Suprapubic skin (tissue), 4 donors: ENCODE measurements around the gene PIAS4. TPM values are rescaled to one million over a fixed set of nuclear protein-coding genes. Genes with fewer than 3 reads are reported as not detected.

Source experiments
- DNase-seq, 2 donors: peaks; one replicate each; pipeline ENCODE4 v3.0.0-alpha.2; 2019; ENCODE audit warnings: low spot score in 2 of 2
- H3K27ac ChIP-seq: fragments of 200-600 bp; sonication (generic); one replicate; pipeline ENCODE4 v1.5.1; 2019
- H3K27me3 ChIP-seq: fragments of 200-600 bp; sonication (generic); one replicate; pipeline ENCODE4 v1.5.1; 2019
- H3K36me3 ChIP-seq: fragments of 200-600 bp; sonication (generic); one replicate; pipeline ENCODE4 v1.5.1; 2019
- H3K4me1 ChIP-seq: fragments of 200-600 bp; sonication (generic); one replicate; pipeline ENCODE4 v1.5.1; 2019
- H3K4me3 ChIP-seq: fragments of 200-600 bp; sonication (generic); one replicate; pipeline ENCODE4 v1.5.1; 2019; ENCODE audit warnings: mild to moderate bottlenecking
- H3K9me3 ChIP-seq: fragments of 200-600 bp; sonication (generic); one replicate; pipeline ENCODE4 v1.5.1; 2019
- CTCF ChIP-seq, 2 donors: fragments of 200-600 bp in 1 of 2; fragments of 450-650 bp in 1 of 2; sonication (generic) in 1 of 2; IDR thresholded peaks; one replicate each; pipeline ENCODE4 v1.5.1; 2016 to 2019; ENCODE audit warnings: antibody characterized with exemption in 2 of 2, mild to moderate bottlenecking in 1 of 2, moderate library complexity in 1 of 2
- EP300 ChIP-seq: sonication (generic); formaldehyde crosslinking; IDR thresholded peaks from one replicate; pipeline ENCODE4 v1.6.1; 2017; ENCODE audit warnings: antibody characterized with exemption
- POLR2A ChIP-seq, 2 donors: fragments of 450-650 bp; IDR thresholded peaks; one replicate each; pipeline ENCODE4 v1.6.1; 2017; ENCODE audit warnings: antibody characterized with exemption in 2 of 2, mild to moderate bottlenecking in 2 of 2, moderate library complexity in 2 of 2
- POLR2AphosphoS5 ChIP-seq, 3 donors: sonication (generic); formaldehyde crosslinking; IDR thresholded peaks; one replicate each; pipeline ENCODE4 v1.6.1; 2017; ENCODE audit warnings: antibody characterized with exemption in 3 of 3
- WGBS: methylation state at CpG from one replicate; pipeline ENCODE4 v1.1.5; 2018; 5-methylcytosine and 5-hydroxymethylcytosine counted together
- total RNA-seq, 4 donors: library from RNA; depleted of rRNA; stranded (reverse); fragments of >200 nt; gene quantifications; one replicate each; pipeline ENCODE4 v1.1.0, GENCODE V29; 2016

PIAS4 gene
- total RNA-seq, 4 donors from 2014 or later: 17.1 to 28.7 (median 22.6) TPM

- peaks cover 16% of the 10 kb centered on the region for H3K36me3 ChIP-seq
- H3K4me1 ChIP-seq: peaks cover 75% of the 10 kb centered on the region
- H3K27me3 ChIP-seq: no peaks in the 10 kb centered on the region
- H3K27ac ChIP-seq: peak overlapping the region; percentile 86
- DNase-seq: no peak
- H3K9me3 ChIP-seq: no peaks in the 10 kb centered on the region
- peak overlapping the region; percentile 99 for H3K4me3 ChIP-seq
- TF ChIP-seq CTCF (IDR thresholded peaks at IDR 0.05) (peak in 1 of 2 donors; percentile 0), POLR2AphosphoS5 (IDR thresholded peaks at IDR 0.05) (no peak), EP300 (no peak), POLR2A (IDR thresholded peaks at IDR 0.05) (peak in 1 of 2 donors; percentile 1)
- 10% methylated on average over 2 of the region's 30 CpGs for WGBS
Measured at GRCh38 chr19:4058693-4059452, 51.3 kb downstream of the PIAS4 start.

GRCh38 chr19:4059453-4059871 is 51.9 kb downstream of the PIAS4 start:
- H3K4me1 ChIP-seq: peaks cover 74% of the 10 kb centered on the region
- WGBS: 18% methylated on average over 7 of the region's 19 CpGs
- H3K27ac ChIP-seq: peak overlapping the region; percentile 86
- H3K27me3 ChIP-seq: no peaks in the 10 kb centered on the region
- peaks cover 10% of the 10 kb centered on the region for H3K36me3 ChIP-seq
- TF ChIP-seq POLR2A (IDR thresholded peaks at IDR 0.05): no peak
- TF ChIP-seq CTCF (IDR thresholded peaks at IDR 0.05): no peak
- no peak for TF ChIP-seq EP300
- TF ChIP-seq POLR2AphosphoS5 (IDR thresholded peaks at IDR 0.05): no peak
- H3K9me3 ChIP-seq: no peaks in the 10 kb centered on the region
- no peak for DNase-seq
- H3K4me3 ChIP-seq: peak overlapping the region; percentile 99

DNA sequence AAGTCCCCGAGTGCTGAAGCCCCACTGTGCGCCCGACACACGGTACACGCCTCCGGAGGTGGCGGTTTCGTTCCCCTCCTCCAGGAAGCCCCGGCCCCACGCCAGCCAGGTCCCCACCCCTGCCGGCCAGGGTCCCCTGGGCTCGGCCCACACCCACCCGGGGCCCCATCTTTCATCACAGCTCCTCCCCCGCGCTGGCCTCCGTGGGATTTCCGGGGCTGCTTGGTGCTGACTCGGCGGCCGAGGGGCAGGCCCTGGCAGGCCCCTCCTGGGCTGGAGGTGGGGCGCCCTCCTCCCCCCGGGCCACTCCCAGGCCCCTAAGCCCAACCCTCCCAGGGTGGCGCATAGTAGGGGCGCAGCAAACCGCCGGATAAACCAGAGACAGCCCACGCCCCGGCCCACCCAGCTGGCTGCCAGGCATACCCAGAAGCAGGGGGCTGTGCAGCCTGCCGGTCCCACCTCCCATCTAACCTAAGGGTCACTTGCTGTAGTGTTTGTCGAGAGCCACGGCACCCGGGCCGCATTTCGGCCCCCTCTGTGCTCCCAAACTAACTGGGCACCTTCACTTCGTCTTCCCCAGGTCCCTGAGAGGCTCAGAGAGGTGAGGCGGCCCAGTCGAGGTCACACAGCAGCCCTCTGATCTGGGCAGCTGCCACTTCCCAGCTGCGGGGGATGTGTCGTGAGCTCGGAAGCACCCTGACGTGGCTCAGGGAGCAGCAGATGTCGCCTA is 52.5 kb downstream of the PIAS4 start:
- H3K27ac ChIP-seq: peak overlapping the region; percentile 86
- H3K36me3 ChIP-seq: peaks cover 4% of the 10 kb centered on the region
- peak; percentile 88 to 91 for DNase-seq
- TF ChIP-seq POLR2AphosphoS5 (IDR thresholded peaks at IDR 0.05) (peak in 1 of 3 donors; percentile 33), CTCF (IDR thresholded peaks at IDR 0.05) (no peak), EP300 (no peak), POLR2A (IDR thresholded peaks at IDR 0.05) (no peak)
- WGBS: 48% methylated on average over 5 of the region's 42 CpGs
- H3K4me1 ChIP-seq: peaks cover 73% of the 10 kb centered on the region
- H3K4me3 ChIP-seq: peak overlapping the region; percentile 99
- H3K27me3 ChIP-seq: no peaks in the 10 kb centered on the region
- no peaks in the 10 kb centered on the region for H3K9me3 ChIP-seq

- Histone ChIP-seq H3K4me3 (peak overlapping the region; percentile 99), H3K27me3 (no peaks in the 10 kb centered on the region), H3K36me3 (no peaks in the 10 kb centered on the region), H3K4me1 (peaks cover 73% of the 10 kb centered on the region), H3K9me3 (no peaks in the 10 kb centered on the region), H3K27ac (peak overlapping the region; percentile 86)
- WGBS: 41% methylated on average over 6 of the region's 16 CpGs
- TF ChIP-seq POLR2AphosphoS5 (IDR thresholded peaks at IDR 0.05): no peak
- TF ChIP-seq EP300: no peak
- no peak for TF ChIP-seq CTCF (IDR thresholded peaks at IDR 0.05)
- no peak for TF ChIP-seq POLR2A (IDR thresholded peaks at IDR 0.05)
- DNase-seq: no peak
Measured at GRCh38 chr19:4060621-4061177, 53.2 kb downstream of the PIAS4 start.

DNA sequence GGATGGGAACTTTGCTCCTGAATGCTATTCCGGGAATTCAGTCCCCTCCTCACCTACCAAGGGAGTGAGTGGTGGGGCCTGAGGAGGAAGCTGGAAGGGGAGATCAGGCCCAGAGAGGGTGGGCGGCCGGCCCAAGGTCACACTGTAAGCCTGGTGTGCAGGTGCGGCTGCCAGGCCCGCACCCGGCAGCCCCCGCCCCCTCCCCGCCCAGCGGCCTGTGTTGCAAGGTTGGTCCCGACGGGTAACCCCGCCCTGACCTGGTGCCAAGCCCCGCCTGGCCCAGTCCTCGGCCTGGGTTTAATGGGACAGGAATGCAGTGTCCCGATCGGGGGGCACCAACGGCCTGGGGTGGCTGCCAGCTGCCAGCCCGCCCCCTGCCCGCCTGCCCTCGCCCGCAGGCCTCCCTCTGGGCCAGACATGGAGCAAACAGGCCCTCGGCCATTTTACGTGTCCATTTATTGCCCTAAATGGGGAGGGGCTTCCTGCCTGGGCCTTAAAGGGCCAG is 53.7 kb downstream of the PIAS4 start:
- peak overlapping the region; percentile 99 for H3K4me3 ChIP-seq
- TF ChIP-seq POLR2A (IDR thresholded peaks at IDR 0.05) (no peak), POLR2AphosphoS5 (IDR thresholded peaks at IDR 0.05) (peak in 1 of 3 donors; percentile 55)
- H3K4me1 ChIP-seq: peaks cover 73% of the 10 kb centered on the region
- WGBS: 0% methylated on average over 1 of the region's 23 CpGs
- H3K36me3 ChIP-seq: no peaks in the 10 kb centered on the region
- peak; percentile 95 to 96 for DNase-seq
- H3K27me3 ChIP-seq: no peaks in the 10 kb centered on the region
- peak overlapping the region; percentile 86 for H3K27ac ChIP-seq
- H3K9me3 ChIP-seq: no peaks in the 10 kb centered on the region
